Hindlimb muscle (tissue), 1 donor: ENCODE measurements around the gene NCOA5. TPM values are rescaled to one million over a fixed set of nuclear protein-coding genes. Genes with fewer than 3 reads are reported as not detected.

Experiments used
- DNase-seq: peaks from one replicate; pipeline ENCODE4 v3.0.0-alpha.2; 2013
- polyA plus RNA-seq: library from polyadenylated mRNA; unstranded; fragments of 120-200 nt; gene quantifications from one replicate; pipeline ENCODE4 v1.2.1, GENCODE V29; 2013; ENCODE audit not compliant: insufficient read length

Gene NCOA5
- polyA plus RNA-seq, 1 donor, result 36.6 TPM

- DNase-seq, result no peak
These were observed 76.4 kb downstream of the NCOA5 start for GRCh38 chr20:46013322-46013828.

DNA sequence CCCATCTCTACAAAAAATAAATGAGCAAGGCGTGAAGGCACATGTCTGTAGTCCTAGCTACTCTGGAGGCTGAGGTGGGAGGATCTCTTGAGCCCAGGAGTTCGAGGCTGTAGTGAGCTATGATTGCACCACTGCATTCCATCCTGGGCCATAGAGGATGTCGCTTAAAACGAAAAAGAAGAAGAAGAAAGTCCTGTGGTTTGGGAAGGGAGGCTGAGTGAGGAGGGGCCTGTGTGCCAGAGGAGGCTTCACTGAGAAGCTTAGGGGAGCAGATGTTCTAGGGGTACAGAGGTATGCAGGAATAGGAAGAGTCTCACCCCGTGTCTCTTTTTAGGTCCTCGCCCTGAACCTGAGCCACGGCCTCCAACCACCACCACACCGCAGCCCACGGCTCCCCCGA, 76.8 kb downstream of the NCOA5 start:
- no peak for DNase-seq

DNA sequence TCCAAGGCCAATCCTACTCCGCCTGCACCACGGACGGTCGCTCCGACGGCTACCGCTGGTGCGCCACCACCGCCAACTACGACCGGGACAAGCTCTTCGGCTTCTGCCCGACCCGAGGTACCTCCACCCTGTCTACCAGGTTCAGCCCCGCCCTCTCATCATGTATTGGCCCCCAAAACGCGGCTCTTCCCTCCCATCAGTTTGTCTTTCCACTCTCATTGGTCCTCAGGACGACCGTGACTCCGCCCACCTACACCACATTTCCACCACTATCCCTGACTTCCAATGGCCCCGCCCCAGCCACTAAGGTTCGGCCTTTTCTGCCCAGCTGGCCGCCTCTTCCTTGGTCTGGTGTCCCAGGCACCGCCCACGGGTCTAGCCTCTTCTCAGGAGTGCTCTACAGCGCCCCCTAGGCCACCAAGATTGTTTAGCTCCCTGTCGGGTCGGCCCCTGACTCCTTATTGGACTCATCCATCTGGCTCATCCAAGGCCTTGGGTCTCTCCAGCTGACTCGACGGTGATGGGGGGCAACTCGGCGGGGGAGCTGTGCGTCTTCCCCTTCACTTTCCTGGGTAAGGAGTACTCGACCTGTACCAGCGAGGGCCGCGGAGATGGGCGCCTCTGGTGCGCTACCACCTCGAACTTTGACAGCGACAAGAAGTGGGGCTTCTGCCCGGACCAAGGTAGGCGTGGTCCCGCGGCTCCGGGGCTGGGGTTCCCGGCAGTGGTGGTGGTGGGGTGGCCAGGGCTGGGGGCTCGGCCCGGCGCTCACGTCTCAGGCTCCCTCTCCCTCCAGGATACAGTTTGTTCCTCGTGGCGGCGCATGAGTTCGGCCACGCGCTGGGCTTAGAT, 77.9 kb downstream of the NCOA5 start:
- DNase-seq, result no peak

Other genes starting within 250 kb of the NCOA5 start
- 19.9 TPM for gene ACOT8, start 232.6 kb downstream of the NCOA5 start, polyA plus RNA-seq
- gene ZSWIM3, start 232.3 kb downstream of the NCOA5 start, polyA plus RNA-seq, result 4.2 TPM
- 11.9 TPM for gene ZSWIM1, start 208.7 kb downstream of the NCOA5 start, polyA plus RNA-seq
- 9.2 TPM for gene SPATA25, start 202.3 kb downstream of the NCOA5 start, polyA plus RNA-seq
- 24.5 TPM for gene NEURL2, start 198.8 kb downstream of the NCOA5 start, polyA plus RNA-seq
- 68.0 TPM for gene CTSA, start 198.6 kb downstream of the NCOA5 start, polyA plus RNA-seq
- gene PLTP, start 177.8 kb downstream of the NCOA5 start, polyA plus RNA-seq, result 26.2 TPM
- 26.4 TPM for gene PCIF1, start 155.3 kb downstream of the NCOA5 start, polyA plus RNA-seq
- gene ZNF335, start 117.8 kb downstream of the NCOA5 start, polyA plus RNA-seq, result 12.0 TPM
- gene MMP9, start 81.1 kb downstream of the NCOA5 start, polyA plus RNA-seq, result 0.25 TPM
- gene SLC12A5, start 60.7 kb downstream of the NCOA5 start, polyA plus RNA-seq, result 1.3 TPM
- 7.4 TPM for gene CD40, start 28.4 kb upstream of the NCOA5 start, polyA plus RNA-seq
- 0.35 TPM for gene CDH22, start 218.5 kb upstream of the NCOA5 start, polyA plus RNA-seq